ENCODE results near the gene FBXW5. TPM values are rescaled to one million over a fixed set of nuclear protein-coding genes. Genes with fewer than 3 reads are reported as not detected.

FBXW5 gene
- total RNA-seq, 1 donor from 2014 or later, result 91.2 TPM

DNA sequence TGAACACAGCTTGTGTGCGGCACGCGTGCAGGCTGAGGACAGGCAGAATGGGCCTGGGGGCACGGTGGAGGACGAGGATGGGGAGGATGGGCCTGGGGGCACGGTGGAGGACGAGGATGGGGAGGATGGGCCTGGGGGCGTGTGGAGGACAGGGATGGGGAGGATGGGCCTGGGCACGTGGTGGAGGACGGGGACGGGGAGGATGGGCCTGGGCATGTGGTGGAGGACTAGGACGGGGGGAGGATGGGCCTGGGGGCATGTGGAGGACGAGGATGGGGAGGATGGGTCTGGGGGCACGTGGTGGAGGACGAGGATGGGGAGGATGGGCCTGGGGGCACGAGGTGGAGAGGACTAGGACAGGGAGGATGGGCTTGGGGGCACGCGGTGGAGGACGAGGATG is 22.0 kb downstream of the FBXW5 start:
- ATAC-seq (no peak), DNase-seq (no peak)
- H3K27ac ChIP-seq, result no peak overlapping the region
- H3K4me3 ChIP-seq, result no peak overlapping the region
- peaks cover 58% of the 10 kb centered on the region for H3K36me3 ChIP-seq
- H3K9me3 ChIP-seq, result no peaks in the 10 kb centered on the region
- H3K4me1 ChIP-seq, result no peaks in the 10 kb centered on the region
- TF ChIP-seq, protein P1, sequence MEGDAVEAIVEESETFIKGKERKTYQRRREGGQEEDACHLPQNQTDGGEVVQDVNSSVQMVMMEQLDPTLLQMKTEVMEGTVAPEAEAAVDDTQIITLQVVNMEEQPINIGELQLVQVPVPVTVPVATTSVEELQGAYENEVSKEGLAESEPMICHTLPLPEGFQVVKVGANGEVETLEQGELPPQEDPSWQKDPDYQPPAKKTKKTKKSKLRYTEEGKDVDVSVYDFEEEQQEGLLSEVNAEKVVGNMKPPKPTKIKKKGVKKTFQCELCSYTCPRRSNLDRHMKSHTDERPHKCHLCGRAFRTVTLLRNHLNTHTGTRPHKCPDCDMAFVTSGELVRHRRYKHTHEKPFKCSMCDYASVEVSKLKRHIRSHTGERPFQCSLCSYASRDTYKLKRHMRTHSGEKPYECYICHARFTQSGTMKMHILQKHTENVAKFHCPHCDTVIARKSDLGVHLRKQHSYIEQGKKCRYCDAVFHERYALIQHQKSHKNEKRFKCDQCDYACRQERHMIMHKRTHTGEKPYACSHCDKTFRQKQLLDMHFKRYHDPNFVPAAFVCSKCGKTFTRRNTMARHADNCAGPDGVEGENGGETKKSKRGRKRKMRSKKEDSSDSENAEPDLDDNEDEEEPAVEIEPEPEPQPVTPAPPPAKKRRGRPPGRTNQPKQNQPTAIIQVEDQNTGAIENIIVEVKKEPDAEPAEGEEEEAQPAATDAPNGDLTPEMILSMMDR (IDR thresholded peaks at IDR 0.05), result no peak
- no peaks in the 10 kb centered on the region for H3K27me3 ChIP-seq
- intact Hi-C loops (cut with DNase I), result no loop called here

DNA sequence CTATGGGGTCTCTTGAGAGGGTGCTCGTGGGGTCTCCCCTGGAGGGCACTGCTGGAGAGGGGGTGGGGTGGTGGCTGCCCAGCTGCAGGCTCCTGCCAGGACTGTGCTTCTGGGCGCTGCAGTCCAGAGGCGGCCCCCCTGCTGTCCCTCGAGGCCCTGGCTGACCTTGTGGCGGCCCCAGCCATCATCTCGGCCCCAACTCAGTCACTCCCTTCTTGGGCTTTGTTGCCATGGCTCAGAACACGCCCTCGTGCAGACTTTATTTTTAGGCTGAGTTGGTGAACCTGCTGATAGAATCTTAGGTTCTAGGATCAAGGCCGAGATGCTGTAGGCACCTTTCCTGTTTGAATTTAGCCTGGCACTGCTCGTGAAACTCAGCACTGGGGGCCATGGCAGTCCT is 22.8 kb downstream of the FBXW5 start:
- no peak for DNase-seq
- H3K27me3 ChIP-seq, result no peaks in the 10 kb centered on the region
- TF ChIP-seq, protein P1 (IDR thresholded peaks at IDR 0.05), result no peak
- no peaks in the 10 kb centered on the region for H3K9me3 ChIP-seq
- peaks cover 64% of the 10 kb centered on the region for H3K36me3 ChIP-seq
- no peak overlapping the region for H3K27ac ChIP-seq
- intact Hi-C loops (cut with DNase I), result no loop called here
- no peak overlapping the region for H3K4me3 ChIP-seq
- H3K4me1 ChIP-seq, result no peaks in the 10 kb centered on the region
- no peak for ATAC-seq

DNA sequence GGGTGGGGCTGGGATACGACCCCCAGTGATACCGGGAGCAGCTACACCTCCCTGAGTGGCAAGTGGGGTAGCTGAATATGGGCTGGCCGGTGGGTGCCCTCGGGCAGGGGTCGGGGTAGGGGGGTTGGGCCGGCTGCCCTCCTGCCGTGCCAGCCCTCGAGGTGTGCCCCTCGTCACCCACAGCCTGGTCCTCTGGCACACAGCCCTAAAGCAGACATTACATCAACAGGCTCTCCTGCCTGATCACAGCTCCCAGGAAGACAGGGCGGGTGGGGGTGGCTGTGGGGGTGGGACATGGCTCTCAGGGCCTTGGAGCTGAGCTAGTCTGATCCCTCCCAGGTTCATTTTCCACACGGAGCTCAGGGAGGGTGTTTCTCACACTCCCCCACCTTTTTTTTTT is 23.2 kb downstream of the FBXW5 start:
- Histone ChIP-seq H3K27ac (no peak overlapping the region), H3K4me3 (no peak overlapping the region), H3K9me3 (no peaks in the 10 kb centered on the region), H3K4me1 (no peaks in the 10 kb centered on the region), H3K36me3 (peaks cover 60% of the 10 kb centered on the region), H3K27me3 (no peaks in the 10 kb centered on the region)
- intact Hi-C loops (cut with DNase I), result no loop called here
- ATAC-seq, result no peak
- TF ChIP-seq, protein P1 (IDR thresholded peaks at IDR 0.05), result no peak
- DNase-seq, result no peak

DNA sequence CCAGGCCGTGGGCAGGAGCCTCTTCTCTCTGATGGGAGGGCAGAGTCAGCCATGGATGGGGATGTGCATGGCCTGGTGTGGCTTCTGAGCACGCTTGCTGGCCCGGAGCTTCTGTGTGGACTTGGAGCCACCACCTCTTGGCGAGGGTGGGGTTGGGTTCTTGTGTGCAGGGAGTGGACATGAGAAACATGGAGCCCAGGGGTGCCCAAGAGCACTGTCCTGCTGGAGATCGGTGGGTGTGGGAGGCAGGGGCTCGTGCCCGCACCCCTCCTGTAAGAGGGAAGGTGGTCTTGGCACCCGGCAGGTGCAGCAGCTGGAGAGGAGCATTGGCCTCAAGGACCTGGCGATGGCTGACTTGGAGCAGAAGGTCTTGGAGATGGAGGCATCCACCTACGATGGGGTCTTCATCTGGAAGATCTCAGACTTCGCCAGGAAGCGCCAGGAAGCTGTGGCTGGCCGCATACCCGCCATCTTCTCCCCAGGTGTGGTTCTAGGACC is 23.8 kb downstream of the FBXW5 start:
- DNase-seq, result no peak
- Histone ChIP-seq H3K36me3 (peaks cover 56% of the 10 kb centered on the region), H3K27me3 (no peaks in the 10 kb centered on the region), H3K27ac (no peak overlapping the region), H3K9me3 (no peaks in the 10 kb centered on the region), H3K4me1 (no peaks in the 10 kb centered on the region), H3K4me3 (no peak overlapping the region)
- intact Hi-C loops (cut with DNase I), result no loop called here
- TF ChIP-seq, protein P1 (IDR thresholded peaks at IDR 0.05), result no peak
- ATAC-seq, result no peak

DNA sequence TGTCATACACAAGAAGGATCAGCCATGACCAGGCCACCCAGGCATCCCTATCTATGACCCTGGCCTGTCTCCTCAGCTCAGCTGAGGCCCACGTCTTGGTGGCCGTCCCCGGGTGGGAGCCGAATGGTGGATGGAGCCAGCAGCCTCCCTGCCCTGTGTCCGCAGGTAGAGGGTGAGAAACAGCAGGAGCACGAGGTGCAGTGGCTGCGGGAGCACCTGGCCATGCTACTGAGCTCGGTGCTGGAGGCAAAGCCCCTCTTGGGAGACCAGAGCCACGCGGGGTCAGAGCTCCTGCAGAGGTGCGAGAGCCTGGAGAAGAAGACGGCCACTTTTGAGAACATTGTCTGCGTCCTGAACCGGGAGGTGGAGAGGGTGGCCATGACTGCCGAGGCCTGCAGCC is 24.5 kb downstream of the FBXW5 start:
- Histone ChIP-seq H3K36me3 (peaks cover 54% of the 10 kb centered on the region), H3K27me3 (no peaks in the 10 kb centered on the region), H3K27ac (no peak overlapping the region), H3K4me3 (no peak overlapping the region), H3K4me1 (no peaks in the 10 kb centered on the region), H3K9me3 (no peaks in the 10 kb centered on the region)
- no peak for ATAC-seq
- no peak for DNase-seq
- intact Hi-C loops (cut with DNase I), result no loop called here
- TF ChIP-seq, protein P1 (IDR thresholded peaks at IDR 0.05), result no peak

DNA sequence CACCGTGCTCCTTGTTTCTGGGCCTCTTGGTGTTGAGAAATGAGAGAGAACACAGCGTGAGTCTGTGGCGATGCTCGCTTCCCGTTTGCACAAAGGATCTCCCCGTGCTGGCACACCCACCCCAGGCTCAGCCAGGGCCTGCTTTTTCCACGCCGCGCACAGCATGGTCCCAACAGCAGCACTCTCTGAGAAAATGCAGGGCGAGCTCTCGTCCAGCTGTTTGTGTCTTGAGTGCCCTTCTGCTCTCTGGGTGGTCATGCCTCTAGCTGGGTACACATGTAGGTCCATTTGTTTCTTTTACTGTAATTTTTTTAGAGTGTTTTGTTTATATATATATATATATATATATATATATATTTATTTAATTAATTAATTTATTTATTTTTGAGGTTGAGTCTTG is 26.6 kb downstream of the FBXW5 start:
- H3K36me3 ChIP-seq, result peaks cover 61% of the 10 kb centered on the region
- intact Hi-C loops (cut with DNase I), result no loop called here
- TF ChIP-seq, protein P1 (IDR thresholded peaks at IDR 0.05), result no peak
- H3K27ac ChIP-seq, result no peak overlapping the region
- no peaks in the 10 kb centered on the region for H3K4me1 ChIP-seq
- H3K9me3 ChIP-seq, result no peaks in the 10 kb centered on the region
- ATAC-seq (no peak), DNase-seq (no peak)
- no peaks in the 10 kb centered on the region for H3K27me3 ChIP-seq
- no peak overlapping the region for H3K4me3 ChIP-seq
